ENCODE results near the gene HIVEP3.

HIVEP3 gene

DNA sequence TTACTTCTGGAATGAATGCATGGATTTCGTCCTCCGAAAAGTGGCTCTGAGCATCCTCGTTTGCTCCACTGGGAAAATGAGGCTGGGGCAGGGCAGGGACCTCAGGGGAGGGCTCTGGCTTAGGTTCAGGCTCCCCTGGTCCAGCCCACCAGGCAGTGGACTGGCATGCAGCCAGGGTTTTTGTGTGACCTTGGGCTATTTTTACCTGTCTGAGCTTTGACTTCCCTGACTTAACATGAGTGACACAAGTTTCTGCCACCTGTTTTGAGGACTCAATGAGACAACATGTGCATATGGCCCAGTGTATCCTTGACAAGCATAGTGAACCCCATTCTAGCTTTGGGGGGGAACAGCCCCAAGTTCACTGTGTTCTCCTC lies 401.7 kb downstream of the HIVEP3 start:
- H3K4me3 ChIP-seq (ENCODE audit: low read depth, low read length): no peak overlapping the region
- TF ChIP-seq, protein P1, sequence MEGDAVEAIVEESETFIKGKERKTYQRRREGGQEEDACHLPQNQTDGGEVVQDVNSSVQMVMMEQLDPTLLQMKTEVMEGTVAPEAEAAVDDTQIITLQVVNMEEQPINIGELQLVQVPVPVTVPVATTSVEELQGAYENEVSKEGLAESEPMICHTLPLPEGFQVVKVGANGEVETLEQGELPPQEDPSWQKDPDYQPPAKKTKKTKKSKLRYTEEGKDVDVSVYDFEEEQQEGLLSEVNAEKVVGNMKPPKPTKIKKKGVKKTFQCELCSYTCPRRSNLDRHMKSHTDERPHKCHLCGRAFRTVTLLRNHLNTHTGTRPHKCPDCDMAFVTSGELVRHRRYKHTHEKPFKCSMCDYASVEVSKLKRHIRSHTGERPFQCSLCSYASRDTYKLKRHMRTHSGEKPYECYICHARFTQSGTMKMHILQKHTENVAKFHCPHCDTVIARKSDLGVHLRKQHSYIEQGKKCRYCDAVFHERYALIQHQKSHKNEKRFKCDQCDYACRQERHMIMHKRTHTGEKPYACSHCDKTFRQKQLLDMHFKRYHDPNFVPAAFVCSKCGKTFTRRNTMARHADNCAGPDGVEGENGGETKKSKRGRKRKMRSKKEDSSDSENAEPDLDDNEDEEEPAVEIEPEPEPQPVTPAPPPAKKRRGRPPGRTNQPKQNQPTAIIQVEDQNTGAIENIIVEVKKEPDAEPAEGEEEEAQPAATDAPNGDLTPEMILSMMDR (IDR thresholded peaks at IDR 0.05; ENCODE audit: insufficient read depth, low read depth, low read length, missing control alignments): no peak
- DNase-seq (ENCODE audit: low read depth): no peak

DNA sequence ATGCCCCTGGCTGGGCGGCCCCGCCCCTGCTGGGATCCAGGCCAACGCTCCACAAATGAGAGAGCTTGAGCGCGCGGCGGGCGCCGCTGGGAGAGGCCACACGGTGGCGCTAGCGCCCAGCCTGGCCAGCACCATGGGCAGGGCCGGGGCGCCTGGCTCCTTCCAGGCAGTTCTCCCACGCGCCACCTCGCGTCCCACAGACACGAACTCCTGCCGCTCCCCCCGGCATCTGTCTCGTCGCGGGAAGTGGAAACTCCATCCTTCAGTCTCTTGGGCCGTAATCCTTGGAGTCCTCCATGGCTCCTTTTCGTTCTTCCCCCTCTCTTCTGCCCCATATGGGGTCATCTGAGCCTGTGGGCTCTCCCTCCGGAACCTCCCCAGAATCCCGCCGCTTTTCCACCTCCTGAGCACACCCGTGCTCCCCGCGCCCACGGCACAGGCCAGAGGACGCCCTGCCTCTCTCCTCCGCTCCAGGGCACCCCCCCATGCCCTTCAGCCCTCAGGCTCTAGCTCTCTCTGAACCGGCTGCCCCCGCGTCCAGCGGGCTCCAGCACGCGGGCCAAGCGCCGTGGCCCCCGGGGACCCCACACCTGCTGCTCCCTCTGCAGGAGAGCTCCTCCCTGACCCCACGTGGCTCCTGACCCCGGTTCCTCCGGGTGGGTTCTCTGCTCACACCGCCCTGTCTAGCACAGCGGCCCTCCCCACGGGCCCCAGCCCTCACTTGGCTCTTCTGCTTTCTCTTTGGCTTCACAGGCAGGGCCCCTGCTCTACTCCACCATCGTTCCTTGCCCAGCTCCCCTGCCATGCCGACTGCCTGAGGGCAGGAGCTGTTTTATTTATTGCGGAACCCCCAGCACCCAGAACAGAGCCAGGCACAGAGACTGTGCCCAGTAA lies 402.3 kb downstream of the HIVEP3 start:
- DNase-seq (ENCODE audit: low read depth): peak; percentile 74
- no peak overlapping the region for H3K4me3 ChIP-seq (ENCODE audit: low read depth, low read length)
- TF ChIP-seq, protein P1 (IDR thresholded peaks at IDR 0.05; ENCODE audit: insufficient read depth, low read depth, low read length, missing control alignments): peak; percentile 94

DNA sequence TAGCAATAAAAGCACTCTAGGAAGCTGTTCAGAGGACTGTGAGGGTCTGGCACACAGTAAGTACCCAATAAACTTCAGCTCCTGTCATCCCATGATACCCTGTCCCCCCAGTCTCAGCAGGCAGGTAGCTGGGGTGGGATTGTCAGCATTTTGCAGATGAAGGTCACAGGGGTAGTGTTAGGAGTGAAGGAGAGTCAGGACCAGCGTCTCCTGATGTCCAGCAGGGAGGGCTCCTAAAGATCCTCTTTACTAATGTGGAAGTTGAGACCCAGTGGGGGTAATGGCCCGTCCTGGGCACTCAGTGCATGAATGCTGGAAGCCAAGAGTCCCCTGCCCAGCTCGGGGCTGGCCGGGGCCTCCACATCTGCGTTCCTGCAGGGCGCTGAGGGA lies 402.9 kb downstream of the HIVEP3 start:
- H3K4me3 ChIP-seq (ENCODE audit: low read depth, low read length): no peak overlapping the region
- TF ChIP-seq, protein P1 (IDR thresholded peaks at IDR 0.05; ENCODE audit: insufficient read depth, low read depth, low read length, missing control alignments): no peak
- DNase-seq (ENCODE audit: low read depth): no peak

DNA sequence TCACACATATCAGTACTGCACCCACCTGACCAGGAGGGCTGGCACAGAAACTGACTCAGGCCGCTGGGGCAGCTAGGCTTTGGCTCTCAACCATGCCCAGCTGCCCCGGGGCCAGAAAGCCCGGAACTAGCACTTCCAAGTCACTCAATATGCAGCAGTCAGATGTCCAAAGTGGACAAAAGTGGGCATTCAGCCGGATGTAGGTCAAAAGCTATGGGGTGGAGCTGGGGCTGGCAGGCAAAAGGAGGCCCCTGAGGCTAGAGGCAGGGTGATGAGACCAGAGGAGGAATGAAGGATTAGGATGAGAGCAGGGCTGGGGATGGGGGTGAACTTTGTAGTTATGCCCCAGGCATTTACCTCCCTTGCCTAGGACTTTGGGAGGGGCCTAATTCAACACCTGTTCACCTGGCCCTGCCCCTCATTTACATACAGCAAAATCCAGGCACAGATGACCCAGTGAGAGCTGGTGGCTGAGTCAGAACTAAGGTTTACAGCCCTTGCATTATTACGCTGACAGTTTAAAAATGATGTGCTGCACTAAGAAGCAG lies 403.5 kb downstream of the HIVEP3 start:
- no peak for DNase-seq (ENCODE audit: low read depth)
- no peak overlapping the region for H3K4me3 ChIP-seq (ENCODE audit: low read depth, low read length)

DNA sequence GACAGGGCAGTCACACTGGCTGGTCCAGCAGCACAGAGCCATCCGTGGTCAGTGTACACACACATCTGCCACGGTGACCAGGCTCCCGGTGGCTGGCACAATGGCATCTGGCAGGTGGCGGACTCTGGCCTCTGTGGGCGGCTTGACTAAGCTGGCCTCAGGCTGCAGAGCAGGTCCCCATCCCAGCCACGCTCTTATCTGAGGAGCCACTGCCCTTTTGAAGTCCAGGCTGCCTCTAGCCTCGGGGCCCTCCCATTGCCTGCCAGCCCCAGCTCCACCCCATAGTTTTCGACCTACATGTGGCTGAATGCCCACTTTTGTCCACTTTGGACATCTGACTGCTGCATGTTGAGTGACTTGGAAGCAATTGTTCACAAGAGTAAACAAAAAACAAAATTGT lies 404.3 kb downstream of the HIVEP3 start:
- DNase-seq (ENCODE audit: low read depth): no peak
- no peak overlapping the region for H3K4me3 ChIP-seq (ENCODE audit: low read depth, low read length)
- TF ChIP-seq, protein P1 (IDR thresholded peaks at IDR 0.05; ENCODE audit: insufficient read depth, low read depth, low read length, missing control alignments): no peak

More for the DNA sequence above, 403.5 kb downstream of the HIVEP3 start:
- TF ChIP-seq, protein P1 (IDR thresholded peaks at IDR 0.05; ENCODE audit: insufficient read depth, low read depth, low read length, missing control alignments): no peak

DNA sequence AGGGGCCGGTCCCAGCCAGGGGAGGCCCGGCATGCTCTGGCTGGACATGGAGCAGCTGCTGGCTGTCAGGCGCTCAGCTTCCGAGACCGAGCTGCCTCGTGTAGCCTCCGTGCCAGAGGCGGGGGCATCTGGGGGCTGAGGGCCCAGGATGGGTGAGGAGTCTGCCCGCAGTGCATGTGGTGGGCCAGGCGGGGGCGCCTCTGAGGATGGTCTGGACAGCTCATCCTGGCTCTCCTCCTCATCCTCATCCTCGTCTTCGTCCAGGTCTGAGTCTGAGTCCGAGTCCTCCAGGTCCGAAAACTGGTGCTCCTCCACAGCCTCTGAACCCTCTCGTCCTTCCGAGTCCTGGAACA lies 405.4 kb downstream of the HIVEP3 start:
- no peak overlapping the region for H3K4me3 ChIP-seq (ENCODE audit: low read depth, low read length)
- no peak for DNase-seq (ENCODE audit: low read depth)
- TF ChIP-seq, protein P1 (IDR thresholded peaks at IDR 0.05; ENCODE audit: insufficient read depth, low read depth, low read length, missing control alignments): peak; percentile 56

Data from GM12865 (cell line).